ENCODE results near the gene KCTD12.
"Not testable (repeated sequence)": the region's sequence is repeated elsewhere in the genome, so short reads cannot be mapped to it uniquely, and the experiment has no call there.

KCTD12 gene

DNA sequence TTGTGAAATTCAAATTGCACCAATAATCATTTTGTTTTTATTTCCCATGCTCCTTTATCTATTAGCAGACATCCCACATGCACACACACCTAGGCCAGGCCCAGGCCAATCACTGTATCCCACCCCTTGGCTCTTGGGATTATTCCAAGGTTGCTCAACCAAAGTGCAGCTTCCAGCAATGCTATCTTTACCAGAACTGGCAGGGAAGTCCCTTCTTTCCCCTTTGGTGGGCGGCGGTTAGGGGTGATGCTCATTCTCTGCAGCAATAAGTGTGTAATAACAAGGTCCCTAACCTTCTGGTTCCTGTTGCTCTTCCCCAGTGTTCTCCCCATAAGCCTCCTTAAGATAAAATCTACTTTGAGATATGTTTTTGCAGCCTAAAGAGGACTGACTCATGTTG, 18.3 kb upstream of the KCTD12 start:
- TF ChIP-seq, protein P1, sequence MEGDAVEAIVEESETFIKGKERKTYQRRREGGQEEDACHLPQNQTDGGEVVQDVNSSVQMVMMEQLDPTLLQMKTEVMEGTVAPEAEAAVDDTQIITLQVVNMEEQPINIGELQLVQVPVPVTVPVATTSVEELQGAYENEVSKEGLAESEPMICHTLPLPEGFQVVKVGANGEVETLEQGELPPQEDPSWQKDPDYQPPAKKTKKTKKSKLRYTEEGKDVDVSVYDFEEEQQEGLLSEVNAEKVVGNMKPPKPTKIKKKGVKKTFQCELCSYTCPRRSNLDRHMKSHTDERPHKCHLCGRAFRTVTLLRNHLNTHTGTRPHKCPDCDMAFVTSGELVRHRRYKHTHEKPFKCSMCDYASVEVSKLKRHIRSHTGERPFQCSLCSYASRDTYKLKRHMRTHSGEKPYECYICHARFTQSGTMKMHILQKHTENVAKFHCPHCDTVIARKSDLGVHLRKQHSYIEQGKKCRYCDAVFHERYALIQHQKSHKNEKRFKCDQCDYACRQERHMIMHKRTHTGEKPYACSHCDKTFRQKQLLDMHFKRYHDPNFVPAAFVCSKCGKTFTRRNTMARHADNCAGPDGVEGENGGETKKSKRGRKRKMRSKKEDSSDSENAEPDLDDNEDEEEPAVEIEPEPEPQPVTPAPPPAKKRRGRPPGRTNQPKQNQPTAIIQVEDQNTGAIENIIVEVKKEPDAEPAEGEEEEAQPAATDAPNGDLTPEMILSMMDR (IDR thresholded peaks at IDR 0.05; ENCODE audit: low read length, missing control alignments): no peak
- no peak overlapping the region for H3K4me3 ChIP-seq (replicated peaks; ENCODE audit: low read depth, low read length)

DNA sequence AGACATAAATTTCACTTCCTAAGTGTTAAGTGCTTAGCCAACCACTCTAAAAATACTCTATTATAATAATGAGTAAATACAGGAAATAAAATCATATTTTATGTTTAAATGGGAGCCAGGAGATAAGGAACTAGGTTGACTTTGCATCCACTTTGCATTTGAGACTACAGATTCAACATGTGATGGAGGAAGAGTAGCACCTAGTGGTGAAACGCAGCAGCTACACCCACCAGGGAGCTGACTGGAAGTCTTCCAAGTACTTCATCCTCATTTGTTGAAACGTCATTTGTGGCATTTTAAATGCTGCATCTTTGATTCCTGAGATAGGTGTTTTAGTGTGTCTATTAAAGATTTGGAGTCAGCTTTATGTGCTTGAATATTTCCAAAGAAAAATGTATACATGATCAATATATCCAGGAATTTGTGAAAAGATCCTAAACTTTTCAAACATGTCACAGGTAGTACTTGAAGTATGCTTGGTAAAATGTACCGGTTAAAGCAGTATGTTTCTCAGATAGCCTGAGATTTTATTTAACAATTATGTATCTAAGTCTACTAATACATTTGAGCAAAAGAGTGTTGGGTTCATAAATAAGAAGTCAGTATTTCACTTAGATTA, 17.4 kb upstream of the KCTD12 start:
- TF ChIP-seq, protein P1 (IDR thresholded peaks at IDR 0.05; ENCODE audit: low read length, missing control alignments): no peak
- peak; percentile 91 for DNase-seq (ENCODE audit: low read depth)

More for the DNA sequence above, 18.3 kb upstream of the KCTD12 start:
- peak; percentile 53 for DNase-seq (ENCODE audit: low read depth)

DNA sequence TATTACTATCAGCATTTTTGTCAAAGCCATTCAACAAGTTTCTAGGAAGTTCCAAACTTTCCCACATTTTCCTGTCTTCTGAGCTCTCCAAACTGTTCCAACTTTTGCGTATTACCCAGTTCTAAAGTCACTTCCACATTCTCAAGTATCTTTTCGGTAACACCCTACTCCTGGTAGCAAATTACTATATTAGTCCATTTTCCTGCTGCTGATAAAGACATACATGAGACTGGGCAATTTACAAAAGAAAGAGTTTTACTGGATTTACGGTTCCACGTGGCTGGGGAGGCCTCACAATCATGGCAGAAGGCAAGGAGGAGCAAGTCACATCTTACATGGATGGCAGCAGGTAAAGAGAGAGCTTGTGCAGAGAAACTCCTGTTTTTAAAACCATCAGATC, 12.9 kb upstream of the KCTD12 start:
- DNase-seq (ENCODE audit: low read depth): not testable (repeated sequence)

More for the DNA sequence above, 17.4 kb upstream of the KCTD12 start:
- H3K4me3 ChIP-seq (replicated peaks; ENCODE audit: low read depth, low read length): no peak overlapping the region

DNA sequence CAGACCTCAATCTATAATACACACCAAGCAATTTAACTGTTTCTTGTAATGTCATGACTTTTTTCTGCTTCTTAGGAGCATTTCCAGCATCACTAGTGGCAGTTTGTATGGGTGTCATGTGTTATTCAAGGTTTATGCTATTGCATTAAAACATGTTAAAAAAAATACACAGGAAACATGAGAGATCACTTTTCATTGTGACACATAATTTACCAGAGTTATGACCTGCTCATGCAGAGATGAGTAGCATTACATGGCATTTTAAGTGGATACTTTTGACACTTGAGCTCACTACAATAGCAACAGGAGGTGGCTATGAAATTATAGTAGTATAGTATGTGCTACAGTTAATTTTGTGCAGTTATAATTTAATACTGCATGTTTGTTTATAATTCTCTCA, 11.0 kb upstream of the KCTD12 start:
- not testable (repeated sequence) for H3K4me3 ChIP-seq (replicated peaks; ENCODE audit: low read depth, low read length); DNase-seq (ENCODE audit: low read depth)

More for the DNA sequence above, 12.9 kb upstream of the KCTD12 start:
- H3K4me3 ChIP-seq (replicated peaks; ENCODE audit: low read depth, low read length): not testable (repeated sequence)

DNA sequence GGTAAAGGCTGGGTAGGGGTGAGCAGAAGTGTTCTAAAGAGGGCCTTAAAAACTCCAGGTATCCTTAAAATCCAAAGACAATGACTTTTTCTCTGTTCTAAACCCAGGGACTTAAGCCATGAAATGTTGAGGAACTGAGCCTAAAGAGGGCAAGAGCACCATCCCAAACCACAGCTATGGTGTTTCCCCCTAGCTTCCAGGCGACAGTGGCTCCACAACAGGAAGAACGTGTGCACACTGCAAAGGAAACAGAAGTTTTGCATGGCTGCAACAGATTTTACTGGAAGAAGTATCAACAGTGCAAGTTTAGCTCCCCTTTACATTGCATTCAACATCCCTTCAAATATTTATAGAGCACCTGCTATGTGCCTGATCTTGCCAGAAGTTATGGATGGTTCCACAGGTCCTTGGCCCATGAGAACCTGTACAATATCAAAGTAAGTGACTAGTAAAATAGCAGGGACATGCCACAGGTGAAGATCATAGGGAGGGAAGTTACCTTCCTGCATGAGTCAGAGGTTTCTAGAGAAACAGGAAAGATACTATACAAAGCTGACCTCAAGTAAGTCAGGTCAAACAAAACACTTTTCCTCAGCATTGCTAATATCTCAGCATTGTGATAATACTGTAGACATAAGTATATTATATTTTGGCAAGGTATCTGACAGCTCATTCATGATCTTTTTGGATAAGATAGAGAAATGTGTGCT, 8.4 kb upstream of the KCTD12 start:
- DNase-seq (ENCODE audit: low read depth): no peak

DNA sequence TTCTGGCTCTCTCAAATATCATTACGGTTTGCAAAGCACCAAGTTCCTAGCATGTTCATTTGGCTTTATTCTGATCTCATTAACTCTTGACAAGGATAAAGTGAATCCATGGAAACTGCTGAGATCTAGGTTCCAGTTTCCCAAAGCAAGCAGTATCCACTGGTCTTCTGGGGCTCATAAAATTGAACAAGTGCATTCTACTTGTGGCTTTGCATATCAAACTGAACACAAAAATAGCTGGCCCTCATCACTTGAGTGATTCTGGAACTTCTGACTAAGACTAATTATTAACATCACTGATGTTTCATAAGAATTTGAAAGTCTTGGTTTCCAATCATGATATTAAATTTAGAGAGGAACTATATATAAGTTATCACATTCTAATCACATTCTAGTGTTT, 6.3 kb upstream of the KCTD12 start:
- H3K4me3 ChIP-seq (replicated peaks; ENCODE audit: low read depth, low read length): no peak overlapping the region
- no peak for DNase-seq (ENCODE audit: low read depth)
- TF ChIP-seq, protein P1 (IDR thresholded peaks at IDR 0.05; ENCODE audit: low read length, missing control alignments): no peak

More for the DNA sequence above, 8.4 kb upstream of the KCTD12 start:
- TF ChIP-seq, protein P1 (IDR thresholded peaks at IDR 0.05; ENCODE audit: low read length, missing control alignments): no peak
- no peak overlapping the region for H3K4me3 ChIP-seq (replicated peaks; ENCODE audit: low read depth, low read length)

DNA sequence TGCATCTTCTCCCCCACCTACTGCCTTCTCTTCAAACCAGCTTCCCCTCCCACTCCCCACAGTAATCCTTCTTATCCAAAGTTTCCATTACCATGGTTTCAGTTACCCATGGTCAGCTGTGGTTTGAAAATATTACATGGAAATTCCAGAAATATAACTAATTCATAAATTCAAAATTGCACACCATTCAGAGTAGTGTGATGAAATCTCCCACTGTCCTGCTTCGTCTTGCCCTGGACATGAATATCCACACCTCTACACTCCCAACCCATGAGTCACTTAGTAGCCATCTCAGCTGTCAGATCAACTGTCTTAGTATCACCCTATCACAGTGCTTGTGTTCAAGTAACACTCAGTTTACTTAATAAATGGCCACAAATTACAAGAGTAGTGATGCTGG, 3.8 kb upstream of the KCTD12 start:
- H3K4me3 ChIP-seq (replicated peaks; ENCODE audit: low read depth, low read length): no peak overlapping the region
- DNase-seq (ENCODE audit: low read depth): peak; percentile 33
- TF ChIP-seq, protein P1 (IDR thresholded peaks at IDR 0.05; ENCODE audit: low read length, missing control alignments): no peak

DNA sequence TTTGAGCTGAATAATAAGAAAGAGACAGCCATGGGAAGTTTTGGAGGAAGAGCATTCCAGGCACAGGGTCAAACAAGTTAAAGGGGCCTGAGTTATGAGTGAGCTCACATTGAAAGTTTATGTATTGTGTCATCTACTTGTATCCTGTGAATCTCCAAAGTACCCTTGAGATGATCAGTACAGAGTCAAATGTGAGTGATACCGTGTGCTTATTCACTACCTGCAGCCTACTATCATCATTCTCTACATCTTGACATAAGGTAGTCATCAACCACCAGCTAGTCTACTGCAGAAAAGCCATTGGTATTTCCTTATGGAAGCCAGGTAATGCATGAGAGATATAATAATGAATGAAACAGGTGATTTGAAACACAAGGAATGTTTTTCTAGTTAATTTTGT, 3.0 kb upstream of the KCTD12 start:
- DNase-seq (ENCODE audit: low read depth): no peak
- no peak overlapping the region for H3K4me3 ChIP-seq (replicated peaks; ENCODE audit: low read depth, low read length)
- TF ChIP-seq, protein P1 (IDR thresholded peaks at IDR 0.05; ENCODE audit: low read length, missing control alignments): no peak

Data from fibroblast of pulmonary artery (primary cell).